SK-N-SH treated with all-trans-retinoic acid at 6 μM for 48 hours (cell line): ENCODE data around the gene LIMCH1.

Experiments
- ATAC-seq: fragments of 200-7000 bp; cut with Tn5 transposase; 3 replicates; pipeline ENCODE4 v1.9.1; 2020; ENCODE audit warnings: mild to moderate bottlenecking, moderate library complexity
- ARNTL ChIP-seq: fragments of 450-650 bp; formaldehyde crosslinking; IDR thresholded peaks from 2 replicates; pipeline ENCODE4 v1.5.0; 2020; ENCODE audit warnings: low read depth, mild to moderate bottlenecking, moderate library complexity, borderline replicate concordance
- BACH2 ChIP-seq: fragments of 250-450 bp; sonication (Bioruptor Pico); IDR thresholded peaks from 2 replicates; pipeline ENCODE4 v1.9.0; 2021; ENCODE audit warnings: mild to moderate bottlenecking, borderline replicate concordance
- CREB5 ChIP-seq: fragments of 250-450 bp; sonication (Bioruptor Pico); IDR thresholded peaks from 2 replicates; pipeline ENCODE4 v1.5.1; 2020; ENCODE audit warnings: low read depth, mild to moderate bottlenecking, moderate library complexity
- CSRNP3 ChIP-seq: fragments of 250-450 bp; sonication (Bioruptor Pico); IDR thresholded peaks from 2 replicates; pipeline ENCODE4 v1.5.1; 2021; ENCODE audit warnings: mild to moderate bottlenecking, moderate library complexity
- GLIS3 ChIP-seq: fragments of 250-450 bp; sonication (Bioruptor Pico); IDR thresholded peaks from 2 replicates; pipeline ENCODE4 v1.5.0; 2020; ENCODE audit warnings: mild to moderate bottlenecking, moderate library complexity
- ISL1 ChIP-seq: fragments of 250-450 bp; sonication (Bioruptor Pico); IDR thresholded peaks from 2 replicates; pipeline ENCODE4 v2.1.2; 2022; ENCODE audit warnings: mild to moderate bottlenecking, moderate library complexity
- OSR1 ChIP-seq: fragments of 250-450 bp; sonication (Bioruptor Pico); IDR thresholded peaks from 2 replicates; pipeline ENCODE4 v1.8.0; 2022; ENCODE audit warnings: moderate library complexity, mild to moderate bottlenecking, inconsistent platforms
- POU6F1 ChIP-seq: fragments of 250-450 bp; sonication (Bioruptor Pico); IDR thresholded peaks from 2 replicates; pipeline ENCODE4 v1.8.0; 2021; ENCODE audit warnings: low read depth, mild to moderate bottlenecking, moderate library complexity, borderline replicate concordance
- RARB ChIP-seq: fragments of 250-450 bp; sonication (Bioruptor Pico); IDR thresholded peaks from 2 replicates; pipeline ENCODE4 v1.8.0; 2021; ENCODE audit warnings: mild to moderate bottlenecking, moderate library complexity
- TCF4 ChIP-seq: fragments of 250-450 bp; sonication (Bioruptor Pico); IDR thresholded peaks from 2 replicates; pipeline ENCODE4 v1.8.0; 2021; ENCODE audit warnings: mild to moderate bottlenecking, moderate library complexity, borderline replicate concordance
- TSHZ2 ChIP-seq: fragments of 250-450 bp; sonication (Bioruptor Pico); IDR thresholded peaks from 2 replicates; pipeline ENCODE4 v1.5.0; 2020; ENCODE audit warnings: mild to moderate bottlenecking, moderate library complexity
- ZFP3 ChIP-seq: fragments of 250-450 bp; sonication (Bioruptor Pico); IDR thresholded peaks from 2 replicates; pipeline ENCODE4 v1.5.0; 2020; ENCODE audit warnings: mild to moderate bottlenecking, moderate library complexity
- ZFP30 ChIP-seq: fragments of 450-650 bp; formaldehyde crosslinking; IDR thresholded peaks from 2 replicates; pipeline ENCODE4 v1.5.0; 2022; ENCODE audit warnings: mild to moderate bottlenecking, moderate library complexity
- ZNF70 ChIP-seq: fragments of 450-650 bp; formaldehyde crosslinking; IDR thresholded peaks from 2 replicates; pipeline ENCODE4 v1.5.0; 2020; ENCODE audit warnings: mild to moderate bottlenecking, moderate library complexity
- ZNF8 ChIP-seq: fragments of 450-650 bp; formaldehyde crosslinking; IDR thresholded peaks from 2 replicates; pipeline ENCODE4 v1.5.0; 2020; ENCODE audit warnings: mild to moderate bottlenecking, moderate library complexity

LIMCH1 gene

GRCh38 chr4:41745292-41746024, 207.5 kb downstream of the LIMCH1 start (continued):
- no peak for TF ChIP-seq ZNF70 (CRISPR knock-in tag)
- TF ChIP-seq CREB5 (CRISPR knock-in tag), result no peak
- TF ChIP-seq ZNF8 (CRISPR knock-in tag), result no peak
- TF ChIP-seq POU6F1 (CRISPR knock-in tag), result no peak

GRCh38 chr4:41746025-41746439, 208.1 kb downstream of the LIMCH1 start:
- no peak for TF ChIP-seq ZFP30 (CRISPR knock-in tag)
- TF ChIP-seq ZNF70 (CRISPR knock-in tag), result no peak
- TF ChIP-seq GLIS3 (CRISPR knock-in tag), result no peak
- ATAC-seq, result no peak

- ATAC-seq, result no peak
- no peak for TF ChIP-seq CSRNP3 (CRISPR knock-in tag)
- no peak for TF ChIP-seq ARNTL (CRISPR knock-in tag)
- TF ChIP-seq TSHZ2 (CRISPR knock-in tag), result no peak
- no peak for TF ChIP-seq OSR1 (CRISPR knock-in tag)
- TF ChIP-seq RARB, result no peak
- TF ChIP-seq TCF4, result no peak
- TF ChIP-seq, all 23 proteins: peak for 0
Measured at GRCh38 chr4:41746440-41747229, 208.7 kb downstream of the LIMCH1 start.

GRCh38 chr4:41747230-41748055, 209.5 kb downstream of the LIMCH1 start:
- ATAC-seq, result no peak
- TF ChIP-seq BACH2 (CRISPR knock-in tag), result no peak
- no peak for TF ChIP-seq ZFP30 (CRISPR knock-in tag)
- no peak for TF ChIP-seq ARNTL (CRISPR knock-in tag)
- TF ChIP-seq POU6F1 (CRISPR knock-in tag), result no peak
- no peak for TF ChIP-seq CREB5 (CRISPR knock-in tag)
- no peak for TF ChIP-seq GLIS3 (CRISPR knock-in tag)
- no peak for TF ChIP-seq TSHZ2 (CRISPR knock-in tag)
- TF ChIP-seq OSR1 (CRISPR knock-in tag), result no peak
- TF ChIP-seq ZFP3 (CRISPR knock-in tag), result no peak
- no peak for TF ChIP-seq CSRNP3 (CRISPR knock-in tag)
- no peak for TF ChIP-seq ZNF8 (CRISPR knock-in tag)
- no peak for TF ChIP-seq ISL1 (CRISPR knock-in tag)
